K562 (cell line): ENCODE data around the gene KDM4C. TPM values are rescaled to one million over a fixed set of nuclear protein-coding genes. Genes with fewer than 3 reads are reported as not detected.

Experiments
- ATAC-seq: fragments of 200-7000 bp; cut with Tn5 transposase; 3 replicates; pipeline ENCODE4 v1.9.1; 2020; ENCODE audit warnings: moderate library complexity
- BruUV-seq: library from RNA; stranded (reverse); fragments of 400-500 nt; replicated peaks from 2 replicates; lab custom pipeline; 2021; lab: Mats Ljungman, UMichigan
- CTCF ChIA-PET: fragments of 300-600 bp; formaldehyde crosslinking; extraction: SDS; loops from one replicate; lab custom pipeline; 2021; ENCODE audit warnings: low intra/inter-chr PET ratio; lab: Yijun Ruan, JAX
- POLR2A ChIA-PET: fragments of 300-600, 350-650 bp; sonication (Branson Sonifier 250); formaldehyde crosslinking; extraction: SDS; loops from one replicate; lab custom pipeline; 2021; ENCODE audit warnings: antibody characterized with exemption, inconsistent platforms; lab: Yijun Ruan, JAX
- DNase-seq, 4 experiments: peaks; one replicate each; pipeline versions ENCODE4 v3.0.0 to v3.0.0-alpha.2; 2011 to 2018; ENCODE audit warnings: low spot score in 3 of 4, mixed read lengths in 3 of 4; ENCODE audit errors: extremely low read depth in 1 of 4
- FAIRE-seq: peaks from 2 replicates; lab custom pipeline; 2011; peaks lifted over from hg19 to GRCh38; lab: Jason Lieb, UNC
- H2AFZ ChIP-seq: 2 replicates; pipeline ENCODE4 v1.6.0; 2011; ENCODE audit warnings: low read depth, low read length, control low read depth, inconsistent platforms
- H3K27ac ChIP-seq: fragments of 200-600 bp; 3 replicates; pipeline ENCODE4 v1.8.0; 2011; ENCODE audit warnings: low read depth, mild to moderate bottlenecking, control low read depth, inconsistent platforms, low read length, moderate library complexity, mixed read lengths; ENCODE audit errors: extremely low read depth
- H3K27me3 ChIP-seq, 2 experiments: fragments of 300-600 bp in 1 of 2; 2 replicates in 1 of 2; 3 replicates in 1 of 2; pipeline versions ENCODE4 v1.6.0 to v1.8.0; 2011; ENCODE audit warnings: inconsistent platforms in 2 of 2, low read length in 2 of 2, mild to moderate bottlenecking in 1 of 2, mixed read lengths in 1 of 2, moderate library complexity in 1 of 2; ENCODE audit not compliant: control insufficient read depth in 2 of 2, insufficient read depth in 2 of 2
- H3K36me3 ChIP-seq: fragments of 300-600 bp; 3 replicates; pipeline ENCODE4 v1.8.0; 2011; ENCODE audit warnings: mild to moderate bottlenecking, low read length, inconsistent platforms; ENCODE audit not compliant: control insufficient read depth, insufficient read depth
- H3K4me1 ChIP-seq, 2 experiments: fragments of 200-600 bp in 1 of 2; replicated peaks in 1 of 2; 2 replicates in 1 of 2; 3 replicates in 1 of 2; pipeline versions ENCODE4 v1.5.1 to v1.8.0; 2011; ENCODE audit warnings: inconsistent platforms in 2 of 2, low read length in 2 of 2, mild to moderate bottlenecking in 1 of 2, mixed read lengths in 1 of 2, moderate library complexity in 1 of 2; ENCODE audit not compliant: control insufficient read depth in 2 of 2, insufficient read depth in 2 of 2
- H3K4me2 ChIP-seq: 2 replicates; pipeline ENCODE4 v1.6.1; 2011; ENCODE audit warnings: low read length, control low read depth, inconsistent platforms, mixed read lengths; ENCODE audit not compliant: insufficient read depth
- H3K4me3 ChIP-seq: fragments of 200-600 bp; sonication (generic), shearing (Covaris generic); 2 replicates; pipeline ENCODE4 v1.5.1; 2016; ENCODE audit warnings: control low read depth, inconsistent platforms
- H3K79me2 ChIP-seq: fragments of 200-600 bp; 3 replicates; pipeline ENCODE4 v1.8.0; 2011; ENCODE audit warnings: low read length, inconsistent platforms; ENCODE audit not compliant: control insufficient read depth, insufficient read depth
- H3K9ac ChIP-seq, 2 experiments: 2 replicates each; pipeline versions ENCODE4 v1.6.0 to v1.6.1; 2011; ENCODE audit warnings: low read depth in 2 of 2, low read length in 2 of 2, control low read depth in 1 of 2, inconsistent platforms in 1 of 2, mild to moderate bottlenecking in 1 of 2, mixed read lengths in 1 of 2; ENCODE audit not compliant: insufficient read depth in 1 of 2
- H3K9me1 ChIP-seq: one replicate; pipeline ENCODE4 v1.6.0; 2011; ENCODE audit warnings: inconsistent platforms, mild to moderate bottlenecking, low read length, moderate library complexity; ENCODE audit not compliant: control insufficient read depth, insufficient read depth
- H3K9me3 ChIP-seq: replicated peaks from 2 replicates; pipeline ENCODE4 v1.5.1; 2011; ENCODE audit warnings: low read depth, low read length, inconsistent platforms; ENCODE audit not compliant: control insufficient read depth, insufficient read depth
- H4K20me1 ChIP-seq: replicated peaks from 2 replicates; pipeline ENCODE4 v1.6.1; 2011; ENCODE audit warnings: low read length, inconsistent platforms, mixed read lengths; ENCODE audit not compliant: control insufficient read depth, insufficient read depth
- MAFF ChIP-seq: IDR thresholded peaks from 2 replicates; pipeline ENCODE4 v1.6.1; 2012; ENCODE audit warnings: low read length, improper control_type of control experiment
- ZNF316 ChIP-seq: fragments of 450-650 bp; IDR thresholded peaks from 2 replicates; pipeline ENCODE4 v1.6.1; 2016
- ZNF318 ChIP-seq, 2 experiments: fragments of 450-650 bp; IDR thresholded peaks; 2 replicates each; pipeline ENCODE4 v1.6.1; 2016; ENCODE audit warnings: mild to moderate bottlenecking in 2 of 2, borderline replicate concordance in 1 of 2, low read depth in 1 of 2, moderate library complexity in 1 of 2
- WGBS: fragments of 100-300 bp; shearing (Covaris generic); methylation state at CpG from one replicate; pipeline ENCODE4 v1.1.6; 2016; ENCODE audit warnings: low coverage, mixed read lengths; ENCODE audit not compliant: insufficient coverage; ENCODE audit errors: missing lambda C conversion rate; 5-methylcytosine and 5-hydroxymethylcytosine counted together
- in situ Hi-C: fragments of 300-500 bp; cut with MboI; formaldehyde crosslinking; loops from 4 replicates; pipeline ENCODE4 v1.15.0; 2018; ENCODE audit warnings: inconsistent platforms, mixed read lengths
- intact Hi-C: fragments of 100-400 bp; cut with micrococcal nuclease; formaldehyde crosslinking; loops from 2 replicates; pipeline ENCODE4 v1.14.2; 2022
- polyA plus RNA-seq, 8 experiments: library from polyadenylated mRNA; depleted of rRNA in 4 of 8; stranded (reverse) in 5 of 8; unstranded in 3 of 8; fragments of >200 nt; fragmentation: Nextera tagmentation in 2 of 8; fragmentation: Illumina TruSeq in 1 of 8; extraction: Ambion mirVana in 2 of 8; extraction: Trizol in 1 of 8; gene quantifications; 2 replicates each; pipeline versions ENCODE4 v1.2.1 to v1.2.3, GENCODE V29; 2011 to 2014; ENCODE audit warnings: inconsistent platforms in 1 of 8, missing spikeins in 1 of 8
- total RNA-seq, 7 experiments: library from RNA; depleted of rRNA in 6 of 7; stranded (reverse); fragments of >200 nt in 6 of 7; fragmentation: Illumina TruSeq in 2 of 7; extraction: Trizol in 2 of 7; gene quantifications; 2 replicates each; pipeline versions ENCODE4 v1.2.1 to v1.2.3, GENCODE V29; 2011 to 2021; ENCODE audit warnings: low replicate concordance in 1 of 7

Gene KDM4C
- total and polyA plus RNA-seq, 9 of the 15 experiments (the other 6 are each of a cell fraction or from before 2014, with no cell fraction given): 5.4 to 17.0 (median 12.6) TPM

GRCh38 chr9:6999794-7000193, 242.0 kb downstream of the KDM4C start:
- POLR2A ChIA-PET: no interaction called here
- no peak overlapping the region for H2AFZ ChIP-seq
- 0 out of 3 replicates have a peak, but pooled peaks cover 4% of the 10 kb centered on the region for H3K36me3 ChIP-seq
- no peaks in the 10 kb centered on the region for H3K79me2 ChIP-seq
- intact Hi-C loops: no loop called here
- no peak for FAIRE-seq
- peak; percentile 50 for TF ChIP-seq ZNF316
- 0 out of 2 replicates have a peak, but pooled peaks have one; percentile 7 for TF ChIP-seq MAFF
- no peak for TF ChIP-seq ZNF318 (IDR thresholded peaks at IDR 0.05; ENCODE audit: borderline replicate concordance in 1 of 2, low read depth in 1 of 2)
- TF ChIP-seq, all 486 proteins: peak for 2
- Histone ChIP-seq H3K9me1 (no peaks in the 10 kb centered on the region), H3K4me2 (no peak overlapping the region), H3K4me1 (no peaks in the 10 kb centered on the region), H3K9me3 (no peaks in the 10 kb centered on the region), H4K20me1 (no peaks in the 10 kb centered on the region), H3K27ac (no peak overlapping the region), H3K27me3 (no peaks in the 10 kb centered on the region), H3K4me3 (no peak overlapping the region), H3K9ac (no peak overlapping the region)
- no peak for DNase-seq
- CTCF ChIA-PET: no interaction called here
- in situ Hi-C loops: no loop called here
- no peak for ATAC-seq
- no TSS peak for BruUV-seq
- WGBS: 100% methylated on average over 2 of the region's 2 CpGs
